GM12892 (cell line): ENCODE results near the gene CEP72.
"Not testable (repeated sequence)": the region's sequence is repeated elsewhere in the genome, so short reads cannot be mapped to it uniquely, and the experiment has no call there.

Experiments
- DNase-seq: peaks from one replicate; pipeline ENCODE4 v3.0.0; 2011; ENCODE audit not compliant: insufficient read length
- FAIRE-seq: peaks from 2 replicates; lab custom pipeline; 2011; peaks lifted over from hg19 to GRCh38; lab: Jason Lieb, UNC
- POLR2A ChIP-seq: IDR thresholded peaks from 2 replicates; pipeline ENCODE4 v1.6.1; 2011; ENCODE audit warnings: low read depth, low read length, control low read depth
- POLR2AphosphoS5 ChIP-seq: IDR thresholded peaks from 2 replicates; pipeline ENCODE4 v1.6.1; 2011; ENCODE audit warnings: low read depth, low read length, control low read depth
- TAF1 ChIP-seq: IDR thresholded peaks from 2 replicates; pipeline ENCODE4 v1.6.1; 2011; ENCODE audit warnings: low read depth, mild to moderate bottlenecking, control low read depth, low read length, borderline replicate concordance

CEP72 gene

DNA sequence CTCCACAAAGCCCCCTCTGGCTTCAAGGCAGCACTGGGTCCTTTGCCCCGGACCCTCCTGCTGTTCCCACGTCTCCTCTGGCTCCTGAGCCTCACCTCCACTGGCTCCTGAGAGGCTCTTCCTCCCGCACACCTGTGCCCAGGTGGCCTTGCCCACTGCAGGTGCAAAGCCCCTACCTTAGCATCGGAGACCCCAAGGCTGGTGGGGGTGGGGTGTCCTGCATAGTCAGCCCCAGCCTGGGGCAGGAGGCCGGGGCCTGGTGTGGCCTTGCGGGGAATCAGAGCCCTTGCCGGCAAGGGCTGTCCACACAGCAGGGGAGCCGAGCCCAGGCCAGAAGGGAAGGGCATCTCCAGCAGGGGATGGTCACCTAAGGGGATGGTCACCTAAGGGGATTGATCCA lies 41.3 kb upstream of the CEP72 start:
- no peak for DNase-seq
- TF ChIP-seq TAF1 = no peak
- no peak for TF ChIP-seq POLR2AphosphoS5
- FAIRE-seq = no peak

DNA sequence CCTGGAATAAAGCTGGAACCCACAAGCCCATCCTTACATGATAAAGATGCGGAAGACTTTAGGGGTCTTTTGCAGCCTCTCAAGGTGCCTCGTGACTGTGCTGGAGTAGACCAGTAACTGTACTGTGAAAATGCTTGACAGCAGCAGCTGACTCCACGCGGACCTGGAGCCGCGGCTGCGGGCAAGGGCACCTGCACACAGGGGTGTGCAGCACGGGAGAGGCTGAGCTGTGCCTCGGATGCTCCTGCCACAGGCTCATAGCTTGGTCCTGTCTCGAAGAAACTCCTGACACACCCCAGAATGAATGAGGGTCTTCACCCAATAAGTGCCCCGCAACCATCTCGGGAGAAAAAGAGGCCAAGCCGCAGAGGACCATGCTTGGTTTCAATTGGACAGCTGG lies 40.3 kb upstream of the CEP72 start:
- FAIRE-seq = no peak
- TF ChIP-seq POLR2AphosphoS5 (no peak), POLR2A (no peak), TAF1 (no peak)
- DNase-seq = no peak

DNA sequence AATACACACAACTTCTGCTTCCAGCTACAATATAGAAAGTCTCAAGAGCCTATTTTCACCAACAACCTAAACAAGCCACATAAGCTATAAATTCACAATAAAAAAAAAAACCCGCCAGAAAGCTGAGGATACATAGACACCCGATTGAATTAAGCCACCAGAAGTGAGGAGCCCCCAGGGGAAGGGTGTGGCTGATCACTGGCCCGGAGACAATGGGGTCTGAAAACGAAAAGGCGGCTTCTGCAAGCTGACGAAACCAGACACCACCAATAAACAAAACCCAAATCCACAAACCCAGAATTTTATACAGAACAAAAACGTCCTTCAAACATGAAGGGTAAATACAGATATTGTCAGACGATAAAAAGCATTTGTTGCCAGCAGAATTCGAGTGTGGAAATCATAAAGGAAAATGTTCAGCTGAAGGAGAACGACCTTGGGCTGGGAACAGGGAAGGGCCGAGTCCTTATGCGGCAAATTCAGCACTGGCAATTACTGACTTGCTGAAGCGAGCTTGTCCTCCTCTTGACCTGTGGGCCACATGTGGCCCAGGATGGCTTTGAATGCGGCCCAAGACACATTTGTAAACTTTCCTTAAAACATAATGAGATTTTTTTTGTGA lies 39.6 kb upstream of the CEP72 start:
- no peak for DNase-seq
- no peak for TF ChIP-seq TAF1

DNA sequence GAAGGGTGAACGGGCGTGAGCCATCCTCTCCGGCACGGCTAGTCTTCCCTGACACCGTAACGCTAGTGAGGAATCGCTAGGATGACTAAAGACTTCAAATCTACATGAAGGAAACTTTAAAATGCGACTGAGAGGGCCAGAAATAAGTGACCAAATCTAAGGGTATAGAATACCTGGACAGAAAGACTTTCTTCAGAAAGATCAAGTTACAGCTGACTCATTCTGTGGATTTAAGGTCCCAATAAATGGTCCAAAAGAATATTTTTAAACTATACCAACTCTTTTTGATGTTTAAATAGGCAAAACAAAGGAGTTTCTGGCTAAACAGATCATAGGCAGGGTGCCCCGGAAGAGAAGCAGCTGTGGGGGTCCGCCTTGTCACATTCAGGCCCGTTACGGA lies 38.9 kb upstream of the CEP72 start:
- DNase-seq (no peak), FAIRE-seq (no peak)
- TF ChIP-seq POLR2AphosphoS5 (no peak), TAF1 (no peak), POLR2A (no peak)

More for the DNA sequence above, 39.6 kb upstream of the CEP72 start:
- FAIRE-seq = no peak

DNA sequence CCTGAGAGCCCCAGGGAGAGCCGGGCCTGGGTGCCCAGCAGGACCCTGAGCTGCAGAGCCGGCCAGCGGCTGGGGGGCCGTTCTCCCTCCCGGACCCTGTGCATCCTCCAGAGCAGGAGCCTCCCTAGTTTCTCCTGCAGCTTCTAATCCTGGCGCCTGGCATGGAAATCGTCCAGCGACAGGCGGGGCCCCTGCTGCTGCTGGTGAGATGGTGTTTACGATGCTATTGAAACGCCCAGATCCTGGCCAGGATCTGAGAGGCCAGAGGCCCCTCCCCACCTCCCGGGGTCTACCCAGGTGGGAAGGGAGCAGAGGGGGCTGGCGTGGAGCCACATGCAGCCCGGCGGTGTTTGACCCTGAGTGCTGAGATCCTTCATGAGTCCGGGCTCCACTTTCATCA lies 38.2 kb upstream of the CEP72 start:
- DNase-seq = no peak
- FAIRE-seq = no peak
- no peak for TF ChIP-seq POLR2A
- no peak for TF ChIP-seq TAF1
- TF ChIP-seq POLR2AphosphoS5 = no peak

DNA sequence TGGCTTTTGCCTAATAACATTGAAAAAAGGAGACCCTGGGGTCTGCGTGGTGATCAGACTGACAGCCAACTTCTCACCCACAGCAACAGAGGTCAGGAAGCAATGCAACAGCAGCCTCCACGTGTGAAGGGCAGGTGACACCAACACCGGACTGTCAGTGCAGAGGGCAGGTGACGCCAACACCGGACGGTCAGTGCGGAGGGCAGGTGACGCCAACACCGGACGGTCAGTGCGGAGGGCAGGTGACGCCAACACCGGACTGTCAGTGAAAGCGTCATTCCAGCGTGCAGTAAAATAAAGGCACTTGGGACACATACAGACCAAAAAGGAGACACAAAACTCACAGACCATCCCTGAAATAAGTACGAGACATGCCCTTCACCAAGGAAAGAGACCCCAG lies 37.2 kb upstream of the CEP72 start:
- FAIRE-seq = no peak
- TF ChIP-seq TAF1 = no peak
- no peak for TF ChIP-seq POLR2A
- TF ChIP-seq POLR2AphosphoS5 = no peak
- DNase-seq = no peak

DNA sequence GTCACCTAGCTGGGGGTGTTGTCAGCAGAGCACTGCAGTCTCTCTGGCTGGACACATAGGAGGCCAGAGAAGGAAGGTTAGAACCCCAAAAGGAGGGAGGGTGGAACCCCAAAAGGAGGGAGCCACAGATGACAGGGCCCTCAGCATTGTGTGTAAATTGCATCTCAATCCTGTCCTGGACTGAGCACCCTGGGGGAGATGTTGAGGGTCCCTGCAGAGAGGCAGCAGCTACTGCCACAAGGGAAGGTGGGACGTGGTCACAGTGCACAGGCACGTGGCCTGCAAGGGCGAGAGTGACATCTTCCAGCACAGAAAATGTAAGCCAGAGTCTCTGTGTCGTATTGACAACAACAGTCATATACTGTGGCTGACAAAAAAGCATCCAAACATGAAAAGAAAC lies 36.5 kb upstream of the CEP72 start:
- FAIRE-seq (no peak), DNase-seq (no peak)
- no peak for TF ChIP-seq POLR2AphosphoS5
- no peak for TF ChIP-seq POLR2A
- TF ChIP-seq TAF1 = no peak

DNA sequence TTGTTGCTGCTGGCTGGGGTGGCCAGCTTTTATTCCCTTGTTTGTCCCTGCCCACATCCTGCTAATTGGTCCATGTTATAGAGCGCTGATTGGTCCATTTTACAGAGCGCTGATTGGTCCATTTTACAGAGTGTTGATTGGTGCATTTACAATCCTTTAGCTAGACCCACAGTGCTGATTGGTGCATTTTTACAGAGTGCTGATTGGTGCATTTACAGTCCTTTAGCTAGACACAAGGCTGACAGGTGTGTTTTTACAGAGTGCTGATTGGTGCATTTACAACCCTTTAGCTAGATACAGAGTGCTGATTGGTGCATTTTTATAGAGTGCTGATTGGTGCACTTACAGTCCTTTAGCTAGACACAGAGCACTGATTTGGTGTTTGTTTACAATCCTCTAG lies 34.9 kb upstream of the CEP72 start:
- not testable (repeated sequence) for DNase-seq, FAIRE-seq

GRCh38 chr5:577800-578199 lies 34.3 kb upstream of the CEP72 start:
- TF ChIP-seq POLR2A (no peak), TAF1 (no peak), POLR2AphosphoS5 (no peak)
- DNase-seq (no peak), FAIRE-seq (no peak)

GRCh38 chr5:579211-579610 lies 32.9 kb upstream of the CEP72 start:
- TF ChIP-seq POLR2A = no peak
- TF ChIP-seq POLR2AphosphoS5 = no peak
- no peak for TF ChIP-seq TAF1
- DNase-seq (no peak), FAIRE-seq (no peak)

DNA sequence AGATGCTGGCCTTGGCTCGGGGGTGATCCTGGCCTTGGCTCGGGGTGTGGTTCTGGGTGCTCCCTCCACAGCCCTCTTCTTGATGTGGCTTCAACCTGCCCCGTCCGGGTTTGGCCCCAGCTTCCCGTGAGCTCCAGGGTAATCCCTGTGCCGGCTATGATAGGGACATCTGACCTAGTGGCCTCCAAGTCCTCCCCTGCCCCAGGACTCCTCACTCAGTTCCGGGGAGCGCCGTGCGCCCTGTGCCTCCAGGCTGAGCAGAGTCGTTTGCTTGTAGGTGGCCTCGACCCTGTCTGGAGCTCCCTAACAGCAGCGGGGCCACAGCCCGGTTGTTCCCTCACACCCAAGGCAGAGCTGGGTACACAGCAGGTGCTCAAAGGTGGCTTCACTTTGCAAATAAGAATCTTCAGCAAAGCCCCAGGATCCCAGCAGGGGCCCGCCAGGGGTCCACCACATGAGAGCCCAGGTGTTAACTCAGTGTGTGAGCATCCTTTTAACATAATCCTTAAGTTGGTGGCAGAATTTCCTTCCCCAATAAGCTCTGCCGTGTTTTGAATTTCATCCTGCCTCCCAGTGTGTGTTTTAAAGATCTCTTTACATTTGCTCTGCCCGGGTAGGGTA lies 32.3 kb upstream of the CEP72 start:
- TF ChIP-seq POLR2AphosphoS5 = no peak
- no peak for TF ChIP-seq POLR2A
- no peak for TF ChIP-seq TAF1
- DNase-seq (no peak), FAIRE-seq (no peak)

GRCh38 chr5:580436-580835 lies 31.7 kb upstream of the CEP72 start:
- DNase-seq (no peak), FAIRE-seq (no peak)

More at GRCh38 chr5:580436-580835, 31.7 kb upstream of the CEP72 start:
- no peak for TF ChIP-seq TAF1
- TF ChIP-seq POLR2A = no peak
- no peak for TF ChIP-seq POLR2AphosphoS5
